C4-2B (cell line): ENCODE results near the gene COL23A1.

ENCODE experiments used
- H3K27ac ChIP-seq: fragments of 450-650 bp; 2 replicates; pipeline ENCODE4 v1.5.1; 2017
- ZFX ChIP-seq: fragments of 450-650 bp; IDR thresholded peaks from 2 replicates; pipeline ENCODE4 v1.6.1; 2017
- TF ChIP-seq, protein P1 (sequence below): fragments of 450-650 bp; conservative IDR thresholded peaks from 2 replicates; pipeline ENCODE4 v1.5.1; 2017; ENCODE audit warnings: mild to moderate bottlenecking

COL23A1 gene

GRCh38 chr5:178411083-178411482 lies 179.1 kb downstream of the COL23A1 start:
- no peak for TF ChIP-seq ZFX
- TF ChIP-seq, protein P1, sequence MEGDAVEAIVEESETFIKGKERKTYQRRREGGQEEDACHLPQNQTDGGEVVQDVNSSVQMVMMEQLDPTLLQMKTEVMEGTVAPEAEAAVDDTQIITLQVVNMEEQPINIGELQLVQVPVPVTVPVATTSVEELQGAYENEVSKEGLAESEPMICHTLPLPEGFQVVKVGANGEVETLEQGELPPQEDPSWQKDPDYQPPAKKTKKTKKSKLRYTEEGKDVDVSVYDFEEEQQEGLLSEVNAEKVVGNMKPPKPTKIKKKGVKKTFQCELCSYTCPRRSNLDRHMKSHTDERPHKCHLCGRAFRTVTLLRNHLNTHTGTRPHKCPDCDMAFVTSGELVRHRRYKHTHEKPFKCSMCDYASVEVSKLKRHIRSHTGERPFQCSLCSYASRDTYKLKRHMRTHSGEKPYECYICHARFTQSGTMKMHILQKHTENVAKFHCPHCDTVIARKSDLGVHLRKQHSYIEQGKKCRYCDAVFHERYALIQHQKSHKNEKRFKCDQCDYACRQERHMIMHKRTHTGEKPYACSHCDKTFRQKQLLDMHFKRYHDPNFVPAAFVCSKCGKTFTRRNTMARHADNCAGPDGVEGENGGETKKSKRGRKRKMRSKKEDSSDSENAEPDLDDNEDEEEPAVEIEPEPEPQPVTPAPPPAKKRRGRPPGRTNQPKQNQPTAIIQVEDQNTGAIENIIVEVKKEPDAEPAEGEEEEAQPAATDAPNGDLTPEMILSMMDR, result no peak
- no peak overlapping the region for H3K27ac ChIP-seq

DNA sequence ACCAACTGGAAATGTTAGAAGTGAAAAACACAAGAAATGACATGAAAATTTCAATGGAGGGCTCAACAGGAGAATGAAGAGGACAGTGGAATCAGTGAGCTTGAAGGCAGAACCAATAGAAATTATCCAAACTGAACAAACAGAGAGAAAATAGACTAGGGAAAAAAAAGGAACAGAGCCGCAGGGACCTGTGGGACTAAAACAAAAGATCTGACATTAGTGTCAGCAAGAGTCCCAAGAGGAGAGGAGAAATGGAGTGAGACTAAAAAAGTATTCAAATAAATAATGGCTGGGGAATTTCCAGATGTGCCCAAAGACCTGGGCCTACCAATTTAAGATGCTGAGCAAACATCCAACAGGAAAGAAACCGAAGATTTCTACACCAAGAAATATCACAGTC lies 182.5 kb downstream of the COL23A1 start:
- no peak for TF ChIP-seq ZFX
- TF ChIP-seq, protein P1, result no peak

GRCh38 chr5:178404987-178405386 lies 185.2 kb downstream of the COL23A1 start:
- H3K27ac ChIP-seq, result no peak overlapping the region
- TF ChIP-seq, protein P1, result no peak
- no peak for TF ChIP-seq ZFX

More for the DNA sequence above, 182.5 kb downstream of the COL23A1 start:
- no peak overlapping the region for H3K27ac ChIP-seq

GRCh38 chr5:178403956-178404600 lies 186.1 kb downstream of the COL23A1 start:
- no peak overlapping the region for H3K27ac ChIP-seq
- TF ChIP-seq ZFX, result no peak
- TF ChIP-seq, protein P1, result no peak

DNA sequence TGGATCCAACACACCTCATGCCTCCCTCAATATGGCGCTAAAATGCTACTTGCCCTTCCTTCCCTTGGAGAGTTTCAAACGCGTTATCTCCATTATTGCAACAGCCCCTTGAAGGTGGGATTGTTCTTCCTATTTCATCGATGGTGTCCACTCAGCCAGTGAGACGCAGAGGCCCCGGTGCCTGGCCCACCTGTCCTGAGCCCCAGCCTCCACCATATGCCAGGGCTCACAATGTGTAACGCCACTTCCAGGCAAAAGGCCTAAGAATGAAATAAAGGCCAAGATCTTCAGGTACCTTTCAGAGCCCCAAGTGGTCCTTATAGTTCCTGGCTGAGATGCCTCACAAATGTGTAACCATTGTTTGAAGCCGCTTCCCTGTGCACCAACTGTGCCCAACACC lies 186.8 kb downstream of the COL23A1 start:
- H3K27ac ChIP-seq, result no peak overlapping the region
- TF ChIP-seq, protein P1, result no peak
- no peak for TF ChIP-seq ZFX

GRCh38 chr5:178399701-178400095 lies 190.5 kb downstream of the COL23A1 start:
- no peak for TF ChIP-seq ZFX
- TF ChIP-seq, protein P1, result no peak

GRCh38 chr5:178398901-178399700 lies 191.1 kb downstream of the COL23A1 start:
- TF ChIP-seq ZFX, result no peak
- TF ChIP-seq, protein P1, result no peak
- no peak overlapping the region for H3K27ac ChIP-seq

More at GRCh38 chr5:178399701-178400095, 190.5 kb downstream of the COL23A1 start:
- H3K27ac ChIP-seq, result no peak overlapping the region
